ENCODE measurements around the gene ATIC. TPM values are rescaled to one million over a fixed set of nuclear protein-coding genes. Genes with fewer than 3 reads are reported as not detected.

ATIC gene
- total and polyA plus RNA-seq, 2 donors: 28.9 to 61.4 TPM

DNA sequence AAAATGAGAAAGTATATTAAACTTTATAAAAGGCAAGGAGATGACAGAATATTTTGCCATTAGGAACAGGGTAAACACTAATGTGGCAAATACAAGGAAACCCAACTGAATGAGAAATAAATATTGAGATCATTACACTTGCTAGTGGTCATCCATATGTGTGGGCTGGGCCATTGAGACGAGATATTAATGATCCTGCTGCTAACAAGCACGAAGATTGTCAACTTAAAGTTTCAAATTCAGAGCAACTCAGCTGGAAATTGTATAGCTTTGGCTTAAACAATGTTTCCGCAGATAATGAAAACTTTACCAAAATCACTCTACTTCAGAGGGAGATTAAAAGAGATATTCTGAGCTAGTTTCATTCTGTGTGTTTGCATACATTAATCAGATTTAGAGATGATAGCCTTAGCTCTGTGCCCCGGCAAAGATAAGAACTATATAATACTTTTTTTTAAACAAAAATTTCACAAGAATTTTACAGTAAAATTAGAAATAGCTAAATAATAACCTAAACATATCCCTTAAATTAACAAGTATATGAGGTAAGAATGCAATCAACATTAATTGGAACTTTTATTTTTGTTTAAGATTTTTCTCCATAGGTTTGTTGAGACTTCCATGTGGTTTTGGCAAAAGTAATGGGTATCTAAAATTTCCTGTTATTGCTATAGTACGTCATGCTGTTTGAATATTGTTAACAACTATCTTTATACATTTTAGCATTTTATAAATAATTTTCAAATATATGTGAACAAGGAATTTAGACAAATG, 84.0 kb downstream of the ATIC start:
- Histone ChIP-seq H3K4me1 (ENCODE audit: insufficient read depth) (no peaks in the 10 kb centered on the region), H3K27ac (ENCODE audit: low read depth) (no peak overlapping the region), H3K36me3 (ENCODE audit: insufficient read depth) (no peaks in the 10 kb centered on the region), H3K4me3 (ENCODE audit: low read depth, low read length) (no peak overlapping the region)
- WGBS: 45% methylated on average over 5 of the region's 5 CpGs
- DNase-seq (ENCODE audit: extremely low spot score): no peak

DNA sequence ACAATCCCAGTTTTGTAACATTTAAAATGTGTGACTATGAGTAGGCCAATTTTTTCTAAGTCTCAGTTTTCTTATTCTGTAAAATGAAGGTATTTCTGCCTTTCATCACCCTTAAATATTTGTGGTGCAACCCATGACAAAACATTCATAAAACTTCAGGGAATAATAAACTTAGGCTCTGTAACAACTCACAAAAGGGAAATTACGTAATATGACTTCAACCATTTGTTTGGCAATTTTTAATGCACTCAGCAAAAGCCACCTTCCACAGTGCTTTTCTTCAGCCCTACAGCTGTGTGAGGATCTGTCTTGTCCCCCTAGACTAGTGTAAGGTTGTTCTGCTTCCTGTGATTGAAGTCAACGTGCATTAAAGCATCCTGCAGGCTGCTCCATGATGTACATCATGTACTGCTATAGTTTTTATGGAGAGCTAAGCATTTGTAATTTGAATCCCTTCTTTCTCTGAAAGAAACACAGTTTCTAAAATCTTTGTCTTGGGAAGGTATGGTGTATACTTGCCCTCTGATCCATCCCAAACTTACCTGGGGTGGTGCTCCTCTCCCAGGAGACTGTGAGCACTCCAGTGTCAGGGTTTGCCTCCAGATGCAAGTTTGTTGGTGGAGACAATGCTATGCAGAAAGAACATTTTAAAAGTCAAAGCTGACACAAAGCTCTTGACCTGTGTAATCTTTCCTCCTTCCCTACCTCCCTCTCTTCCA, 84.9 kb downstream of the ATIC start:
- Histone ChIP-seq H3K27ac (ENCODE audit: low read depth) (no peak overlapping the region), H3K4me1 (ENCODE audit: insufficient read depth) (no peaks in the 10 kb centered on the region), H3K36me3 (ENCODE audit: insufficient read depth) (no peaks in the 10 kb centered on the region), H3K4me3 (ENCODE audit: low read depth, low read length) (no peak overlapping the region)
- DNase-seq (ENCODE audit: extremely low spot score): no peak
- 35% methylated on average over 2 of the region's 2 CpGs for WGBS

DNA sequence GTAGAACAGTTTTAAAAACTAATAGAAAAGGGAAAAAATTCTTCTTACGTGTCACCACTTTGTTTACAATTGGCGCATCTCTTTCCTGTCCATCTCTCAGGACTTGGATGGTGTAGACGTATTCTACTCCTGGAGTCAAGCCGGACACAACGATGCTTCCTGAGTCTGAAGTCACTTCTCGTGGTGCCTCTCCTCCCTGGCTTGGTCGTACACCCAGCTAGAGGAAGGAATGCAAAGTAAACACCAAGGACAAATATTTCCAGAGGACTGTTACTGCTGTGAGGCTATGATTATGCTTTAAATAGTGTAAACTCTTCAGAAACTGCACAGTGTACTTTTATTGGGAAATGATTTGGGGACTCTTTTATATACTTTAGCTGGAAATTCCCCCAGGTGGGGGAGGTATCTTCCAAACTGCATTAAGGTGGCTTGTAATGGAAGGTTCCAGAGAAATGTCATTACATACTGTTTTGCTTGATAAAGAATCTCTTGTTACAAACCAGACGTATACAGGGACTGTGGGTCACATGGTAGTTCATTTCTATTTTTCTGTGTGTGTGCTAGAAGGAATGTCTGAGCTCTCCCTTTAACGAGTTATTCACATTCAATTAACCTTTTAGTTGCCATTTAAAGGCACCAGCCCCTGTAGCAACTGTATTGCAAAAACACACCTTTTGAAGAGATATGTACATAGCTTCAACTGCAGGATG, 85.9 kb downstream of the ATIC start:
- DNase-seq (ENCODE audit: extremely low spot score): no peak
- no peak overlapping the region for H3K4me3 ChIP-seq (ENCODE audit: low read depth, low read length)
- no peaks in the 10 kb centered on the region for H3K36me3 ChIP-seq (ENCODE audit: insufficient read depth)
- no peaks in the 10 kb centered on the region for H3K4me1 ChIP-seq (ENCODE audit: insufficient read depth)
- WGBS: 39% methylated on average over 9 of the region's 9 CpGs
- no peak overlapping the region for H3K27ac ChIP-seq (ENCODE audit: low read depth)

DNA sequence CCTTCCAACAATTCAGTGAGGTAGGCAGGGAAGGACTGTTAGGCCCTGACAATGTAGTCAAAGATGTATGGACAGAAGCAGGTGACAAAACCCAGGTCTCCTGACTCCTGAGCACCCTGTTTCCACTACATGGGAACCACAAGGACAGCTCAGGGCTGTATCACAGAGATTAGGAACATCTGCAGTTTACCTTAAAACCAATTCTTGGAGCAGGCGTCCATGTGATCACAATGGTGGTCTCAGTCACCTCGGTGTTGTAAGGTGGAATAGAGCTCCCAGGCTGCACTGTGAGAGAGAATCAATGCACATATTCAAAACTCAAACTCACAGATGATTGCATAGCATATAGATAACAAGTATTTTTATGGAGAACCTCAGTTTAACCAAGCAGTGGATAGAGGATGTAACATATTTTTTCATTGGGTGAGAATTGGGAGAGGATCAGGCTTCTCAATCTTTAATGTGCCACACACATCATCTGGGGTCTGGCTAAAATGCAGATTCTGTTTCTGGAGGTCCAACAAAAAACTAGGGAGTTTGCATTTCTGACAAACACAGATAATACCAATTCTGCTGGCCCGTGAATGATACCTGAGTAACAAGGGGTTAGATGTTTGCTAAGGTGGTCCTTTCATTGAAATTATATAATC, 87.3 kb downstream of the ATIC start:
- H3K27ac ChIP-seq (ENCODE audit: low read depth): no peak overlapping the region

More for the DNA sequence above, 87.3 kb downstream of the ATIC start:
- Histone ChIP-seq H3K4me3 (ENCODE audit: low read depth, low read length) (no peak overlapping the region), H3K36me3 (ENCODE audit: insufficient read depth) (no peaks in the 10 kb centered on the region), H3K4me1 (ENCODE audit: insufficient read depth) (no peaks in the 10 kb centered on the region)
- WGBS: 76% methylated on average over 3 of the region's 3 CpGs
- no peak for DNase-seq (ENCODE audit: extremely low spot score)

Other genes starting within 250 kb of the ATIC start
- 0.58 TPM for gene ABCA12, start 173.4 kb upstream of the ATIC start, total RNA-seq
- 0.01 TPM for gene ABCA12, start 173.4 kb upstream of the ATIC start, polyA plus RNA-seq
- 1,853 TPM for gene FN1, start 124.0 kb downstream of the ATIC start, total RNA-seq
- 1,813 TPM for gene FN1, start 124.0 kb downstream of the ATIC start, polyA plus RNA-seq

Measured in urinary bladder (tissue), 4 donors.